ENCODE measurements around the gene WDR88.

Gene WDR88

GRCh38 chr19:33201886-33202545 is 70.1 kb downstream of the WDR88 start:
- TF ChIP-seq, protein P1, sequence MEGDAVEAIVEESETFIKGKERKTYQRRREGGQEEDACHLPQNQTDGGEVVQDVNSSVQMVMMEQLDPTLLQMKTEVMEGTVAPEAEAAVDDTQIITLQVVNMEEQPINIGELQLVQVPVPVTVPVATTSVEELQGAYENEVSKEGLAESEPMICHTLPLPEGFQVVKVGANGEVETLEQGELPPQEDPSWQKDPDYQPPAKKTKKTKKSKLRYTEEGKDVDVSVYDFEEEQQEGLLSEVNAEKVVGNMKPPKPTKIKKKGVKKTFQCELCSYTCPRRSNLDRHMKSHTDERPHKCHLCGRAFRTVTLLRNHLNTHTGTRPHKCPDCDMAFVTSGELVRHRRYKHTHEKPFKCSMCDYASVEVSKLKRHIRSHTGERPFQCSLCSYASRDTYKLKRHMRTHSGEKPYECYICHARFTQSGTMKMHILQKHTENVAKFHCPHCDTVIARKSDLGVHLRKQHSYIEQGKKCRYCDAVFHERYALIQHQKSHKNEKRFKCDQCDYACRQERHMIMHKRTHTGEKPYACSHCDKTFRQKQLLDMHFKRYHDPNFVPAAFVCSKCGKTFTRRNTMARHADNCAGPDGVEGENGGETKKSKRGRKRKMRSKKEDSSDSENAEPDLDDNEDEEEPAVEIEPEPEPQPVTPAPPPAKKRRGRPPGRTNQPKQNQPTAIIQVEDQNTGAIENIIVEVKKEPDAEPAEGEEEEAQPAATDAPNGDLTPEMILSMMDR (IDR thresholded peaks at IDR 0.05; ENCODE audit: borderline replicate concordance, control extremely low read depth, extremely low read depth, insufficient read depth, missing control alignments) = no peak
- in situ Hi-C loops (cut with MboI; ENCODE audit: low sequenced_read_pairs, unreplicated experiment) = no loop called here
- no peak for DNase-seq (ENCODE audit: low spot score)

GRCh38 chr19:33202546-33203507 is 70.9 kb downstream of the WDR88 start:
- in situ Hi-C loops (cut with MboI; ENCODE audit: low sequenced_read_pairs, unreplicated experiment) = no loop called here
- no peak for DNase-seq (ENCODE audit: low spot score)
- TF ChIP-seq, protein P1 (IDR thresholded peaks at IDR 0.05; ENCODE audit: borderline replicate concordance, control extremely low read depth, extremely low read depth, insufficient read depth, missing control alignments) = no peak

GRCh38 chr19:33203529-33203928 is 71.6 kb downstream of the WDR88 start:
- no peak for DNase-seq (ENCODE audit: low spot score)
- TF ChIP-seq, protein P1 (IDR thresholded peaks at IDR 0.05; ENCODE audit: borderline replicate concordance, control extremely low read depth, extremely low read depth, insufficient read depth, missing control alignments) = no peak
- in situ Hi-C loops (cut with MboI; ENCODE audit: low sequenced_read_pairs, unreplicated experiment) = no loop called here

GRCh38 chr19:33204136-33204973 is 72.4 kb downstream of the WDR88 start:
- DNase-seq (ENCODE audit: low spot score) = no peak
- TF ChIP-seq, protein P1 (IDR thresholded peaks at IDR 0.05; ENCODE audit: borderline replicate concordance, control extremely low read depth, extremely low read depth, insufficient read depth, missing control alignments) = no peak
- in situ Hi-C loops (cut with MboI; ENCODE audit: low sequenced_read_pairs, unreplicated experiment) = no loop called here

DNA sequence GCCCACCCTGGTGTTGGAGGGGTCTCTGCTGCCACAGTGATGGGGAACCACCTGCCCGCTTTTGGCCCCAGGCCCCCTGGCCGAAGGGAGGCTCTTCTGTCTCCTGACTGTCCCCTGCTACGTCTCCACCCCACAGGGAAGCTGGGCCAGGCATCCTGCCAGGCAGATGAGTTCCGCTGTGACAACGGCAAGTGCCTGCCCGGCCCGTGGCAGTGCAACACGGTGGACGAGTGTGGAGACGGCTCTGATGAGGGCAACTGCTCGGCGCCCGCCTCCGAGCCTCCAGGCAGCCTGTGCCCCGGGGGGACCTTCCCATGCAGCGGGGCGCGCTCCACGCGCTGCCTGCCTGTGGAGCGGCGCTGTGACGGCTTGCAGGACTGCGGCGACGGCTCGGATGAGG is 73.2 kb downstream of the WDR88 start:
- TF ChIP-seq, protein P1 (IDR thresholded peaks at IDR 0.05; ENCODE audit: borderline replicate concordance, control extremely low read depth, extremely low read depth, insufficient read depth, missing control alignments) = no peak
- in situ Hi-C loops (cut with MboI; ENCODE audit: low sequenced_read_pairs, unreplicated experiment) = no loop called here
- no peak for DNase-seq (ENCODE audit: low spot score)
